HepG2 (cell line): Measurements from ENCODE around the gene ZBED5. TPM values are rescaled to one million over a fixed set of nuclear protein-coding genes. Genes with fewer than 3 reads are reported as not detected.

Experiments
- DR1 ChIP-seq: sonication (generic); formaldehyde crosslinking; IDR thresholded peaks from 2 replicates; pipeline ENCODE4 v1.8.0; 2021; ENCODE audit warnings: mild to moderate bottlenecking, missing genetic modification reagents, inconsistent platforms
- FOXA3 ChIP-seq: IDR thresholded peaks from 2 replicates; pipeline ENCODE4 v1.6.1; 2016; ENCODE audit warnings: missing genetic modification reagents, missing compliant biosample characterization
- FOXK1 ChIP-seq: sonication (generic); formaldehyde crosslinking; IDR thresholded peaks from 2 replicates; pipeline ENCODE4 v1.4.0; 2020; ENCODE audit warnings: low read depth, missing genetic modification reagents, borderline replicate concordance
- IRF2 ChIP-seq: IDR thresholded peaks from 2 replicates; pipeline ENCODE4 v1.6.1; 2018; ENCODE audit warnings: missing genetic modification reagents, missing compliant biosample characterization
- KDM3A ChIP-seq: IDR thresholded peaks from 2 replicates; pipeline ENCODE4 v1.6.1; 2018; ENCODE audit warnings: low read depth, missing compliant biosample characterization
- NFIC ChIP-seq: IDR thresholded peaks from 2 replicates; pipeline ENCODE4 v1.6.1; 2012; ENCODE audit warnings: mild to moderate bottlenecking, low read length, inconsistent platforms
- SCMH1 ChIP-seq: sonication (generic); formaldehyde crosslinking; IDR thresholded peaks from 2 replicates; pipeline ENCODE4 v1.9.0; 2021; ENCODE audit warnings: missing genetic modification reagents, mild to moderate bottlenecking, borderline replicate concordance
- ZNF431 ChIP-seq: sonication (generic); formaldehyde crosslinking; IDR thresholded peaks from 2 replicates; pipeline ENCODE4 v1.9.0; 2022; ENCODE audit warnings: missing genetic modification reagents, low read depth, mild to moderate bottlenecking, borderline replicate concordance
- ZNF547 ChIP-seq: sonication (generic); formaldehyde crosslinking; IDR thresholded peaks from 2 replicates; pipeline ENCODE4 v1.5.1; 2020; ENCODE audit warnings: mild to moderate bottlenecking, missing genetic modification reagents
- ZNF550 ChIP-seq: sonication (generic); formaldehyde crosslinking; IDR thresholded peaks from 2 replicates; pipeline ENCODE4 v1.4.0; 2020; ENCODE audit warnings: mild to moderate bottlenecking, missing genetic modification reagents, borderline replicate concordance
- ZNF709 ChIP-seq: sonication (generic); formaldehyde crosslinking; IDR thresholded peaks from 2 replicates; pipeline ENCODE4 v1.5.0; 2020; ENCODE audit warnings: mild to moderate bottlenecking, missing genetic modification reagents
- ZNF724P ChIP-seq: sonication (generic); formaldehyde crosslinking; IDR thresholded peaks from 2 replicates; pipeline ENCODE4 v1.8.0; 2022; ENCODE audit warnings: missing genetic modification reagents, borderline replicate concordance
- ZSCAN22 ChIP-seq: sonication (generic); formaldehyde crosslinking; IDR thresholded peaks from 2 replicates; pipeline ENCODE4 v1.4.0; 2020; ENCODE audit warnings: mild to moderate bottlenecking, missing genetic modification reagents
- polyA plus RNA-seq, 8 experiments: library from polyadenylated mRNA; depleted of rRNA in 3 of 8; stranded (reverse) in 7 of 8; unstranded in 1 of 8; fragments of >200 nt; fragmentation: Illumina TruSeq in 4 of 8; extraction: Trizol in 4 of 8; gene quantifications; 2 replicates each; pipeline versions ENCODE4 v1.2.1 to v1.2.3, GENCODE V29; 2011 to 2016; ENCODE audit warnings: low read depth in 4 of 8, missing spikeins in 1 of 8, mixed read lengths in 1 of 8; ENCODE audit not compliant: insufficient read depth in 1 of 8
- total RNA-seq, 5 experiments: library from RNA; depleted of rRNA; stranded (reverse); fragments of >200 nt; fragmentation: Illumina TruSeq; extraction: Trizol; gene quantifications; 2 replicates each; pipeline ENCODE4 v1.2.3, GENCODE V29; 2016; ENCODE audit warnings: low read depth in 1 of 5
- TF ChIP-seq, protein P1 (sequence below): sonication (generic); formaldehyde crosslinking; IDR thresholded peaks from 2 replicates; pipeline ENCODE4 v1.4.0; 2020; ENCODE audit warnings: missing genetic modification reagents
- TF ChIP-seq, protein P2 (sequence below): sonication (generic); formaldehyde crosslinking; IDR thresholded peaks from 2 replicates; pipeline ENCODE4 v1.4.0; 2020; ENCODE audit warnings: mild to moderate bottlenecking, missing genetic modification reagents
- TF ChIP-seq, protein P3 (sequence below), 2 experiments: sonication (generic) in 1 of 2; formaldehyde crosslinking in 1 of 2; IDR thresholded peaks; 2 replicates each; pipeline versions ENCODE4 v1.4.0 to v1.6.1; 2016 to 2020; ENCODE audit warnings: borderline replicate concordance in 1 of 2, low read depth in 1 of 2, mild to moderate bottlenecking in 1 of 2, missing genetic modification reagents in 1 of 2

The ZBED5 gene
- total and polyA plus RNA-seq, 2 of the 13 experiments (the other 11 are each of a cell fraction or from before 2014, with no cell fraction given): 18.2 to 38.6 TPM

DNA sequence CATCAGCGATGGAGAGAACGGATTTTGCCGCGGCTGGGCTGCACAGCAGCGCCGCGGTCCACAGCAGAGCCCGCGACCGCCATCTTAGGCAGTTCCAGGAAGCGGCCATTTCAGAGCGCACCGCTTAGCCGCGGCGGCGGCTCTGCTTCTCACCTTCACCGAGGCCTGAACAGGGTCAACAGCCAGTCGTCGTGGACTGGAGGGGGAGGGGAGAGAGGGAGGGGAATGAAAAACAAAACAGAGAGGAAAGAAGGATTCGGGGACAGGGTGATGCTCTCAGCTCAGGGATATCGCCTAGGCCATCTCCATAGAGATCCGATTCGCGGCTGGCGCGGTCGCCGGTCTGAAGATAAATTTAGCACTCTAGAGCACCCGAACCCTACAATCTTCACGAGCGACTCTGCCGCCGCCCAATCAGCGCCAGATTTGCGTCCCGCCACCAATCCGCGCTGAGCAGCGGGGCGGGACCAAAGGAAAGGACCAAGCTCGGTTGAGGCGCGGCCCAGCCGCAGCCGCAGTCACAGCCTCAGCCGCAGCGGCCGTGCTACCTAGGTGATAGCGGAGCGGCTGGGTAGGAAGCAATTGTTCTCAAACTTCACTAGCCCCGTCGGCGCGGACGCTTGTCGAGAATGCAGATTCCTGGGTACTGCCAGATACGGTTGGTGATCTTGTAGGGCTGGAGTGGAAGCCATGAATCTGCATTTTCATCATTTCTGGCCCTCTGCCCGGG lies at the start of gene ZBED5 (continued):
- TF ChIP-seq, protein P1, sequence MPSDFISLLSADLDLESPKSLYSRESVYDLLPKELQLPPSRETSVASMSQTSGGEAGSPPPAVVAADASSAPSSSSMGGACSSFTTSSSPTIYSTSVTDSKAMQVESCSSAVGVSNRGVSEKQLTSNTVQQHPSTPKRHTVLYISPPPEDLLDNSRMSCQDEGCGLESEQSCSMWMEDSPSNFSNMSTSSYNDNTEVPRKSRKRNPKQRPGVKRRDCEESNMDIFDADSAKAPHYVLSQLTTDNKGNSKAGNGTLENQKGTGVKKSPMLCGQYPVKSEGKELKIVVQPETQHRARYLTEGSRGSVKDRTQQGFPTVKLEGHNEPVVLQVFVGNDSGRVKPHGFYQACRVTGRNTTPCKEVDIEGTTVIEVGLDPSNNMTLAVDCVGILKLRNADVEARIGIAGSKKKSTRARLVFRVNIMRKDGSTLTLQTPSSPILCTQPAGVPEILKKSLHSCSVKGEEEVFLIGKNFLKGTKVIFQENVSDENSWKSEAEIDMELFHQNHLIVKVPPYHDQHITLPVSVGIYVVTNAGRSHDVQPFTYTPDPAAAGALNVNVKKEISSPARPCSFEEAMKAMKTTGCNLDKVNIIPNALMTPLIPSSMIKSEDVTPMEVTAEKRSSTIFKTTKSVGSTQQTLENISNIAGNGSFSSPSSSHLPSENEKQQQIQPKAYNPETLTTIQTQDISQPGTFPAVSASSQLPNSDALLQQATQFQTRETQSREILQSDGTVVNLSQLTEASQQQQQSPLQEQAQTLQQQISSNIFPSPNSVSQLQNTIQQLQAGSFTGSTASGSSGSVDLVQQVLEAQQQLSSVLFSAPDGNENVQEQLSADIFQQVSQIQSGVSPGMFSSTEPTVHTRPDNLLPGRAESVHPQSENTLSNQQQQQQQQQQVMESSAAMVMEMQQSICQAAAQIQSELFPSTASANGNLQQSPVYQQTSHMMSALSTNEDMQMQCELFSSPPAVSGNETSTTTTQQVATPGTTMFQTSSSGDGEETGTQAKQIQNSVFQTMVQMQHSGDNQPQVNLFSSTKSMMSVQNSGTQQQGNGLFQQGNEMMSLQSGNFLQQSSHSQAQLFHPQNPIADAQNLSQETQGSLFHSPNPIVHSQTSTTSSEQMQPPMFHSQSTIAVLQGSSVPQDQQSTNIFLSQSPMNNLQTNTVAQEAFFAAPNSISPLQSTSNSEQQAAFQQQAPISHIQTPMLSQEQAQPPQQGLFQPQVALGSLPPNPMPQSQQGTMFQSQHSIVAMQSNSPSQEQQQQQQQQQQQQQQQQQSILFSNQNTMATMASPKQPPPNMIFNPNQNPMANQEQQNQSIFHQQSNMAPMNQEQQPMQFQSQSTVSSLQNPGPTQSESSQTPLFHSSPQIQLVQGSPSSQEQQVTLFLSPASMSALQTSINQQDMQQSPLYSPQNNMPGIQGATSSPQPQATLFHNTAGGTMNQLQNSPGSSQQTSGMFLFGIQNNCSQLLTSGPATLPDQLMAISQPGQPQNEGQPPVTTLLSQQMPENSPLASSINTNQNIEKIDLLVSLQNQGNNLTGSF (CRISPR knock-in tag): 0 out of 2 replicates have a peak, but pooled peaks have one; percentile 19
- TF ChIP-seq ZSCAN22 (CRISPR knock-in tag) (no peak), ZNF547 (CRISPR knock-in tag) (peak; percentile 83), SCMH1 (CRISPR knock-in tag) (no peak), ZNF550 (CRISPR knock-in tag) (no peak), FOXA3 (CRISPR knock-in tag) (peak; percentile 33; the same call in 1 of the 2 replicates), ZNF724P (0 out of 2 replicates have a peak, but pooled peaks have one; percentile 12), NFIC (0 out of 2 replicates have a peak, but pooled peaks have one; percentile 10), ZNF431 (CRISPR knock-in tag) (no peak; the same call in 1 of the 2 replicates), IRF2 (peak; percentile 66; the same call in 1 of the 2 replicates), DR1 (peak; percentile 86), FOXK1 (no peak; the same call in 1 of the 2 replicates), ZNF709 (CRISPR knock-in tag) (peak; percentile 78), KDM3A (CRISPR knock-in tag) (no peak)
- TF ChIP-seq, protein P2, sequence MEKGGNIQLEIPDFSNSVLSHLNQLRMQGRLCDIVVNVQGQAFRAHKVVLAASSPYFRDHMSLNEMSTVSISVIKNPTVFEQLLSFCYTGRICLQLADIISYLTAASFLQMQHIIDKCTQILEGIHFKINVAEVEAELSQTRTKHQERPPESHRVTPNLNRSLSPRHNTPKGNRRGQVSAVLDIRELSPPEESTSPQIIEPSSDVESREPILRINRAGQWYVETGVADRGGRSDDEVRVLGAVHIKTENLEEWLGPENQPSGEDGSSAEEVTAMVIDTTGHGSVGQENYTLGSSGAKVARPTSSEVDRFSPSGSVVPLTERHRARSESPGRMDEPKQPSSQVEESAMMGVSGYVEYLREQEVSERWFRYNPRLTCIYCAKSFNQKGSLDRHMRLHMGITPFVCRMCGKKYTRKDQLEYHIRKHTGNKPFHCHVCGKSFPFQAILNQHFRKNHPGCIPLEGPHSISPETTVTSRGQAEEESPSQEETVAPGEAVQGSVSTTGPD (CRISPR knock-in tag): peak; percentile 45; the same call in 1 of the 2 replicates
- TF ChIP-seq, protein P3, sequence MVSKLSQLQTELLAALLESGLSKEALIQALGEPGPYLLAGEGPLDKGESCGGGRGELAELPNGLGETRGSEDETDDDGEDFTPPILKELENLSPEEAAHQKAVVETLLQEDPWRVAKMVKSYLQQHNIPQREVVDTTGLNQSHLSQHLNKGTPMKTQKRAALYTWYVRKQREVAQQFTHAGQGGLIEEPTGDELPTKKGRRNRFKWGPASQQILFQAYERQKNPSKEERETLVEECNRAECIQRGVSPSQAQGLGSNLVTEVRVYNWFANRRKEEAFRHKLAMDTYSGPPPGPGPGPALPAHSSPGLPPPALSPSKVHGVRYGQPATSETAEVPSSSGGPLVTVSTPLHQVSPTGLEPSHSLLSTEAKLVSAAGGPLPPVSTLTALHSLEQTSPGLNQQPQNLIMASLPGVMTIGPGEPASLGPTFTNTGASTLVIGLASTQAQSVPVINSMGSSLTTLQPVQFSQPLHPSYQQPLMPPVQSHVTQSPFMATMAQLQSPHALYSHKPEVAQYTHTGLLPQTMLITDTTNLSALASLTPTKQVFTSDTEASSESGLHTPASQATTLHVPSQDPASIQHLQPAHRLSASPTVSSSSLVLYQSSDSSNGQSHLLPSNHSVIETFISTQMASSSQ (IDR thresholded peaks at IDR 0.05; ENCODE audit: low read depth): no peak
- TF ChIP-seq, protein P3 (CRISPR knock-in tag; IDR thresholded peaks at IDR 0.05; ENCODE audit: borderline replicate concordance): no peak; the same call in 1 of the 2 replicates
